Measurements from ENCODE around the gene ZNF783.
"Not testable (repeated sequence)": the region's sequence is repeated elsewhere in the genome, so short reads cannot be mapped to it uniquely, and the experiment has no call there.

ZNF783 gene

GRCh38 chr7:149241696-149242095, 20.3 kb upstream of the ZNF783 start:
- DNase-seq: no peak

- peak; percentile 4 to 22 for DNase-seq
These were observed 16.8 kb upstream of the ZNF783 start for GRCh38 chr7:149245244-149245643.

- DNase-seq: no peak
These were observed 16.3 kb upstream of the ZNF783 start for GRCh38 chr7:149245744-149246143.

DNA sequence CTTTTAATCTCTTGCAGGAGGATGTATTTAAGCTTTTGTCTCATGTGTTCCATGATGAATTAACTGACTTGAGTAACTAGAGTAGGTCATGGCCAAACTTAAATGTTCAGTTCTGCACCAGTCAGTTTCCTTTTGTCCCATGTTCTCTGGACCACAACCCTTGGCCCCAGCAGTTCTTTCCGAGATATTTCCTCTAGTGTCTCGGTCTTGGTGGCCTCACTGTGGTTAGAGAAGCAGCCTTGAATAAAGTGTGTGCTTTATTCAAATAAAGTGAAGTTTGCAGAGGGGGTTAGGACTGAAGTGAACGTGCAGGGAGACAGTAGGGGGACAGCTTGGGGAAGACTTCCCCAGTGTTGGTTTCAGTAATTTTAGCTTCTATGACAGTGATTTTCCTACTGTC, 13.2 kb upstream of the ZNF783 start:
- no peak for DNase-seq

DNA sequence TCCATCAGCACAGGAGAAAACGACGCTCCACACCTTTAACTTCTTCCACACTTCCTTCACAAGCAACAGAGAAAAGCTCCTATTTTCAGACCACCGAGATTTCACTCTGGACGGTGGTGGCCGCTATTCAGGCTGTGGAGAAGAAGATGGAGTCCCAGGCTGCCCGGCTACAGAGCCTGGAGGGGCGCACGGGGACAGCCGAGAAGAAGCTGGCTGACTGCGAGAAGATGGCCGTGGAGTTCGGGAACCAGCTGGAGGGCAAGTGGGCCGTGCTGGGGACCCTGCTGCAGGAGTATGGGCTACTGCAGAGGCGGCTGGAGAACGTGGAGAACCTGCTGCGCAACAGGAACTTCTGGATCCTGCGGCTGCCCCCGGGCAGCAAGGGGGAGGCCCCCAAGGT, 11.8 kb upstream of the ZNF783 start:
- not testable (repeated sequence) for DNase-seq

DNA sequence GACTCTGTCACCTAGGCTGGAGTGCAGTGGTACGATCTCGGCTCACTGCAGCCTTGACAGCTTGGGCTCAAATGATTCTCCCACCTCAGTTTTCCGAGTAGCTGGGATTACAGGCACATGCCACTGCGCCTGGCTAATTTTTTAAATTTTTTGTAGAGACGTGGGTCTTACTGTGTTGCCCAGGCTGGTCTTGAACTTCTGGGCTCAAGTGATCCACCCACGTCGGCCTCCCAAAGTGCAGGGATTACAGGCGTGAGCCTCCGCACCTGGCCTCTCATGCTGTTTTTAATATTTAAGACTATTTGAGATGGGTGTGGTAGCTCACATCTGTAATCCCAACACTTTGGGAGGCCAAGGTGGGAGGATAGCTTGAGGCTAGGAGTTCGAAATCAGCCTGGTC, 10.5 kb upstream of the ZNF783 start:
- DNase-seq: not testable (repeated sequence)

DNA sequence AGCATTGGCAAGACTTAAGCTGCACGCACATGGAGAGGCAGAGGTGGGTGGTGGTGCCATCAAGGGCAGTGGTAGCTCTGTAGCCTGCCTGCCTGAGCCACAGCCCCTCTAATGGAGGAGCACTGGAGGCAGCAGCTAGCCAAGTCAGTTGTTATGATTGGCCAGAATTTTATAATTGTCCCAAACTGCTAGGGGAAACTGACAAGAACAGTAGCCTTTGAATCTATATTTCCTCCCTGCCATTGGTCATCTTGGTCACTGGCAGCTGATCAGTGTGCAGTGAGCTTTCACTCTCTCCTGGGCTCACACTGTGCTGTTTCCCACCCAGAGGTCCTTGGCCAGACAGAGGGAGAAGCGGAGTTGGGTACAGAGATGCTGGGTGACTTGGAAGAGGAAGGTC, 9.6 kb upstream of the ZNF783 start:
- no peak for DNase-seq

DNA sequence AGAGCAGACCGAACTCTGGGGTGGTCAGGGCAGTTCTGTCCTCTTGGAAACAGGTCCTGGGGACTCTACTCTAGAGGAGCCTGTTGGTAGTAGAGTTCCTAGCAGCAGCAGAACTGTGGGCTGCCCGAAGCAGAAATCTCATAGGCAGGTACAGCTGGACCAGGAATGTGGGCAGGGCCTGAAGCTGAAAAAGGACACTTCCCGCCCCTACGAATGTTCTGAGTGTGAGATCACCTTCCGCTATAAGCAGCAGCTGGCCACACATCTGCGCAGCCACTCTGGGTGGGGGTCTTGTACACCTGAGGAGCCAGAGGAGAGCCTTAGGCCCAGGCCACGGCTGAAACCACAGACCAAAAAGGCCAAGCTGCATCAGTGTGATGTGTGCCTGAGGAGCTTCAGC, 8.3 kb upstream of the ZNF783 start:
- no peak for DNase-seq

- DNase-seq: no peak
These were observed 7.7 kb upstream of the ZNF783 start for GRCh38 chr7:149254181-149254858.

- no peak for DNase-seq
These were observed 6.8 kb upstream of the ZNF783 start for GRCh38 chr7:149255174-149255573.

DNA sequence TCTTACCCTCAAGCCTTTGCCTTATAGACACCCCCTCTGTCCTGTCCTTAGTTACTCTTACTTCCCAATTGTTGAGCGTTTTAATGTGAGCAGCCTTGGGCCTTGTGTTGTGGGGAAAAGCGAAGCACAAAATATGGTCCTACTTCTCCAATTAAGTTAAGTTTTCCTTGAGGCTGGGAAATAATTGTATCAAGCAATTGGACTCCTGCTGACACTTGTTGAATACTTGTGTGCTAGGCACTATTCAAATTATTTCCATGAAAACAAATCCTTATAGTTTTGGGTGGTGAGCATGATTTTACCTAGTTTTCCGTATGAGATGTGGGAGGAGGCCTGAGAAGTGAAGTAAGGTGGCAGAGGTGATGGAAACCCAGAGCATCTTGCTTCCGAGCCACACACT, 5.4 kb upstream of the ZNF783 start:
- DNase-seq: no peak

DNA sequence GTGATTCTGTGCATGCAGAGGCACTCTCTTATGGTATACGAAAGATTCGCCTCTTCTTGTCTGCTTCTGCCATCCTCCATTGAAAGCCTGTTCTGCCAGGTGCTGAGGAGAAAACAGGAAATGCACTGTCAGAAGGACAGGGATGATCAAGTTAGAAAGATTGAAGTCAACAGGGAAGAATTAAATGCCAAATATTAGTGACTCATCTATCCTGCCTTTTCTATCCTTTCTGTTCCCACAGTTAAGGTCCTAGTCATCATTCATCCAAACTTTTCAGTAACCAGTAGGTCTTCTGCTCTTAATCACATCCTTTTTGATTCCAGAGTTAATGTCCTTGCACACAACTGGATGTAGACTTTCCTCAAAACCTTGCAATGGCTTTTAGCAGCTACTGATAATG, 4.8 kb upstream of the ZNF783 start:
- DNase-seq: no peak

GRCh38 chr7:149261316-149261828, 624 bp upstream of the ZNF783 start:
- DNase-seq: no peak

DNA sequence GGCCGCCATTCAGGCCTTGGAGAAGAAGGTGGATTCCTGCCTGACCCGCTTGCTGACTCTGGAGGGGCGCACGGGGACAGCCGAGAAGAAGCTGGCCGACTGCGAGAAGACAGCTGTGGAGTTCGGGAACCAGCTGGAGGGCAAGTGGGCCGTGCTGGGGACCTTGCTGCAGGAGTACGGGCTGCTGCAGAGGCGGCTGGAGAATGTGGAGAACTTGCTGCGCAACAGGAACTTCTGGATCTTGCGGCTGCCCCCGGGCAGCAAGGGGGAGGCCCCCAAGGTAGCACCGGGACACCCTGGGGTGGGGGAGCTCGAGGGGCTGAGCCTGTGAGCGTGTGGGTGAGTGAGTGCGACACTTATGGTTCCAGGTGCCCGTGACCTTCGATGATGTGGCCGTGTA, 4.5 kb downstream of the ZNF783 start:
- DNase-seq: no peak

DNA sequence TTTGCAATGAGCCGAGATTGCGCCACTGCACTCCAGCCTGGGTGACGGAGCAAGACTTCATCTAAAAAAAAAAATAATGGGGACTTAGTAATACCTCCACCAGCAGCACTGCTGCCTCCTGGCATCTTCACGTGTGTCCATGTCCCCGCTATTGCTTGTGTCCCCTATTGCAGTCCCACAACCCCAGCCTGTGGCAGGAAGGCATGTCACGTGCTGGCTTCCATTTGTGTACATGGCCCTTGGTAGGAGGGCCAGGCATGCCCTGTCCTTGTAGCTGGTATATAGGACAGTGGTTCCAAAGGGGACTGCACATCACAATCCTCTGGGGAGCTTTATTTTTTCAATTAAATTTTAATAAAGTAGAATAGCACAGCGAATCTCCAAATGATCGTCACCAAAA, 5.7 kb downstream of the ZNF783 start:
- no peak for DNase-seq

DNA sequence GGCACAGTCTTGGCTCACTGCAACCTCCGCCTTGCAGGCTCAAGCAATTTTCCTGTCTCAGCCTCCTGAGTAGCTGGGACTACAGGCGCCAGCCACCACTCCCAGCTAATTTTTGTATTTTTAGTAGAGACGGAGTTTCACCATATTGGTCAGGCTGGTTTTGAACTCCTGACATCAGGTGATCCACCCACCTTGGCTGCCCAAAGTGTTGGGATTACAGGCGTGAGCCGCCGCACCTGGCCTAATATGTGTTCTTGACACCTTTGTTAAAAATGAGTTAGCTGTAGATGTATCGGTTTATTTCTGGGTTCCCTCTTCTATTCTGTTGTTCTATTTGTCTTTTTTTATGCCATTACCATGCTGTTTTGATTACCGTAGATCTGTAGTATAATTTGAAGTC, 12.4 kb downstream of the ZNF783 start:
- not testable (repeated sequence) for DNase-seq

- DNase-seq: no peak
These were observed 15.9 kb downstream of the ZNF783 start for GRCh38 chr7:149277871-149278270.

DNA sequence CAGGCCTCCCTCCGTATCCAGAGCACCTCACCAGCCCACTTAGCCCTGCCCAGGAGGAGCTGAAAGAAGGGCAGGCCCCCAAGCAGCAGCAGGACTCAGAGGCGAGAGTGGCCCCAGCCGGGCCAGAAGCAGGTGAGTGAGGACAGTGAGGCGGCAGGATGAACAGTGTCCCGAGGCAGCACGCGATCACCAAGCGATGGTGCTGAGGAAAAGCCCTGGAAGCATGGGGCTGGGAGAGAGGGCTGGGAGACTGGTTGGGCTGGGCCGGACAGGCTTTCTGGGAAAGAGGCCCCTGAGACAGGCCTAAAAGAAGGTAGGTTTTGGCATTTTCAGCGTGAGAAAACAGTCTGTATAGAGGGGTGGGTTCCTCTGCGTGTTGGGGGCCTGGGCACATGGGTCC, 16.4 kb downstream of the ZNF783 start:
- DNase-seq: no peak

DNA sequence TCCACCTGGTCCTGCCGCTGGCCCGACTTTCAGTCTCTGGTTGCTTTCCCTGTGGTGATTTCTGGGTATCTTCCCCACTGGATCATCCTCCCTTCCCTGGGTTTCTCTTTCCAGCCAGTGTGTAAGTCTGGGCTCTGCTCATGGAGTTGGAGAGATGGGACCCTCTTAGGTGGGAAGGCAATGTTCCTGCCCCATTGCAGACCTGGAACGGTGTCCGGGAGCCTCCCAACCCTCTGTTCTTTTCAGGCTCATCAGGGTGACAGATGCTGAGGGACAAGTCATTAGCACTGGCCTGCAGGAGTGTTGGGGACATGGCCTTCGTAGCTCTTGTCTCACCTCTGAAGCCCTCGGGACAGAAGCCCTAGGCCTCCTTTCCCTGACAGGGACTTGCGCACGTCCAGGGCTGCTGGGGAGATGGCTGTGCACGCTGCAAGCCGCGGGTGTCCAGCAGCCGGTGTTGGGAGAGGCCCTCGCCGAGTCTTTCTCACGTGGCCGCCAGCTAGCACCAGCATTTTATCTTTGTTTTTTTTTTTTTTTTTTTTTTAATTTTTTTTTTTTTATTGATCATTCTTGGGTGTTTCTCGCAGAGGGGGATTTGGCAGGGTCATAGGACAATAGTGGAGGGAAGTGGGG, 17.2 kb downstream of the ZNF783 start:
- DNase-seq: no peak

GRCh38 chr7:149280151-149280550, 18.2 kb downstream of the ZNF783 start:
- DNase-seq: no peak

DNA sequence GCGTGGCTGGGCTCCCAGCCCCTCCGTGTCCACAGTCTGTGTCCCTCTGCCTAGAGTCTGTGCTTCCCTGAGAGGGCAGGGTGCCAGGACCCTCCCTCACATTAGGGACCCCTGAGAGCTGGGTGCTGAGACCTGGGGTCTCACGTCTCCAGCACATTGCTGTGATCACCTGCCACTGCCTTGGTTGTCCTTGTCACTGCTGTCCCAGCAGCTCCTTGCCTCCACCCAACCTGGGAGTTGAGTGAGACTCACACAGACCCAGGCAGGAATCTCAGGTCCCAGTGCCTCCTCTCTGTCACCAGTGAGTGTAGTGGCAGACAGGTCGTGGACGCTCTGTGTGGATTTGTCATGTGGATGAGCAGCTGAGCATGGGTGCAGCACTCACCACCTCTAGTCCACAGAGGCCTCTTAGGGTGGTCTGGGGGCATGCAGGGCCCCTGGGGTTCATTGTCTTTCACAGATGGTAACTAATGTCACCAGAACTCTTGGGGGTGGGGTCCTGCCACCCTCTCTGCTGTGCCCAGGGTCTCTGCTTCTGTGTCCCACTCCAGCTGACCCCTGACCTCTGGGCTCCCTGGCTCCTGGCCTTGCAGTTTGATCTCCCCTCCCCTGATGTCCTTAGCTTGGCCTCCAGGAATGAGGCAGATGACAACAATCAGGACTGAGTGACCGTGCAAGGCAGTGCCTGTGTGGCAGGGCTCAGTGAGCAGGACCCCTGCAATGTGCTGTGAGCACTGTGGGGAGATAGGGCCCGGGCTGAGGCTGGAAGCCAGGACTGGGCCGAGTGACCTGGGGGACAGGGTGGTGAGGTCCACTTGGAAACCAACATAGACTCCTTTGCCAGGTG, 18.9 kb downstream of the ZNF783 start:
- DNase-seq: no peak

DNA sequence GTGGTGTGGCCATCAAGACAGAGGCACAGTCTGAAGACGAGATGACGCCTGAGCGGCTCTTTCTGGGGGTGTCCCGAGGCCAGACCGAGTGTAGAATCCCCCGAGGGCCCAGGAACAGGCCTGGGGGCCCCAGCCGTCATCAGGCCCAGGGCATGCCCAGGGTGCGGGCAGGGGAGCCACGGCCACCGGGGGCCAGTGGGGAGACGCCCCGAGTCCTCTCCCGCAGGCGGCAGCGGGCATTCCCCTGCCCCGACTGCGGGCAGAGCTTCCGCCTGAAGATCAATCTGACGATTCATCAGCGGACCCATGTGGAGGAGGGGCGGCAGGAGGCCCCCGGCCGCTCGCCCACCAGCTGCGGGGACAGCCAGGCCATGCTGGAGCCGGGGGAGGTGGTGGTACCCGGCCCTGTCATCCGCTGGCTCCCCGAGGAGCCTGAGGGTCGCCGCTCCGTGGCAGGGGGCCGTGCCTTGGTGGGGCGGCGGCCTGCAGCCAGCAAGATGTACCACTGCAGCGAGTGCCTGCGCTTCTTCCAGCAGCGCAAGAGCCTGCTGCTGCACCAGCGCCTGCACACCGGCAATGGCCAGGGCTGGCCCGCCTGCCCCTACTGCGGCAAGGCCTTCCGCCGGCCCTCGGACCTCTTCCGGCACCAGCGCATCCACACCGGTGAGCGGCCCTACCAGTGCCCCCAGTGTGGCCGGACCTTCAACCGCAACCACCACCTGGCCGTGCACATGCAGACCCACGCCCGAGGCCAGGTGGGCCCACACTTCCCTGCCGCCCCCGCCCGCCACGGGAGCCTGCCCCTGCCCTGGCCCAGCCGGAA, 19.7 kb downstream of the ZNF783 start:
- DNase-seq: no peak

- no peak for DNase-seq
These were observed 20.3 kb downstream of the ZNF783 start for GRCh38 chr7:149282331-149282655.
